NCI-H526 (cell line): ENCODE measurements around the gene ISLR.

ENCODE experiments used
- DNase-seq, 2 experiments: peaks; one replicate each; lab custom pipeline; 2025; lab: John Stamatoyannopoulos, UW

ISLR gene, protein sequence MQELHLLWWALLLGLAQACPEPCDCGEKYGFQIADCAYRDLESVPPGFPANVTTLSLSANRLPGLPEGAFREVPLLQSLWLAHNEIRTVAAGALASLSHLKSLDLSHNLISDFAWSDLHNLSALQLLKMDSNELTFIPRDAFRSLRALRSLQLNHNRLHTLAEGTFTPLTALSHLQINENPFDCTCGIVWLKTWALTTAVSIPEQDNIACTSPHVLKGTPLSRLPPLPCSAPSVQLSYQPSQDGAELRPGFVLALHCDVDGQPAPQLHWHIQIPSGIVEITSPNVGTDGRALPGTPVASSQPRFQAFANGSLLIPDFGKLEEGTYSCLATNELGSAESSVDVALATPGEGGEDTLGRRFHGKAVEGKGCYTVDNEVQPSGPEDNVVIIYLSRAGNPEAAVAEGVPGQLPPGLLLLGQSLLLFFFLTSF

DNA sequence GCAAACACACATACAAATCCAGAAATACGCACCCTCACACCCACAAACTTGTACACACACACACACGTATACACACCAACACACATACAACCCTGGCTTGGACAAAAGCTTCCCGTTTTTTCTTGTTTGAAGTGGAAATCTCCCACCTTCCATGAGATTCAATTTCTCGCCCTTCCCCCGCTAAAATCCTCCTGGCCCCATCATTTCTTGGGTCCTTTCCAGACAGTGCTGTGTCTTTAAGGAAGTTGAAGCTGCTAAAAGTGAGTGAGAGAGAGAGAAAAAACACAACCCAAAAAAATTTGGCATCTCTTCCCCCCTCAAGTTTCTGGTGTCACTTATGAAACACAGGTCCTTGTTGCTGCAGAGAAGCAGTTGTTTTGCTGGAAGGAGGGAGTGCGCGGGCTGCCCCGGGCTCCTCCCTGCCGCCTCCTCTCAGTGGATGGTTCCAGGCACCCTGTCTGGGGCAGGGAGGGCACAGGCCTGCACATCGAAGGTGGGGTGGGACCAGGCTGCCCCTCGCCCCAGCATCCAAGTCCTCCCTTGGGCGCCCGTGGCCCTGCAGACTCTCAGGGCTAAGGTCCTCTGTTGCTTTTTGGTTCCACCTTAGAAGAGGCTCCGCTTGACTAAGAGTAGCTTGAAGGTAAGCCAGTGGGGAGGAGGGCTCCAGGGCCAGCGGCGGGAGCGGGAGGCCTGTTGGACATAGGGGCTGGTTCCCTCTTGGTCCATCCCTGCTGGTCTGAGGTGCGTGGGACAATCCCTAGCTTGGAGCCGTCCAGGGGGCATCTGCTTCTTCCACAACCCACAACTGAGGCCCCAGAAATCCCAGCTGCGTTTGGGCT is at the start of gene ISLR:
Gene ISLR (plus strand): TSS at position 331 of the 839 bp plus-strand sequence. CDS start 1,149 bp downstream, outside the sequence.
- DNase-seq = no peak

DNA sequence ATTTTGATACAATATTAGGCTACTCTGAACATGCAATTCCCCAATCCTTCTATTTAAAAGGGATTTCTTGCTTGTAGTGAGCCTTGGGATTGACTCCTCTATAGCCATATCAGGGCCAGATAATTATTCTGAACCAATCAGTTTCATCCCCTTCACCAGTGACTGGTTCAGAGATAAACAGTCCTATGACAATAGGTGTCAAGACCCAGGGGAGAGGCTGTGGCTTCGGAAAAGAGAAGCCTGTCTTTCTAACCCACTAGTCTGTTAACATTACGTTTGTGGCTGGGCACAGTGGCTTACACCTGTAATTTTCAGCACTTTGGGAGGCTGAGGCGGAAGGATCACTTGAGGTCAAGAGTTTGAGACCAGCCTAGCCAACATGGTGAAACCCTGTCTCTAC is 49.3 kb upstream of the ISLR start:
- DNase-seq = no peak

DNA sequence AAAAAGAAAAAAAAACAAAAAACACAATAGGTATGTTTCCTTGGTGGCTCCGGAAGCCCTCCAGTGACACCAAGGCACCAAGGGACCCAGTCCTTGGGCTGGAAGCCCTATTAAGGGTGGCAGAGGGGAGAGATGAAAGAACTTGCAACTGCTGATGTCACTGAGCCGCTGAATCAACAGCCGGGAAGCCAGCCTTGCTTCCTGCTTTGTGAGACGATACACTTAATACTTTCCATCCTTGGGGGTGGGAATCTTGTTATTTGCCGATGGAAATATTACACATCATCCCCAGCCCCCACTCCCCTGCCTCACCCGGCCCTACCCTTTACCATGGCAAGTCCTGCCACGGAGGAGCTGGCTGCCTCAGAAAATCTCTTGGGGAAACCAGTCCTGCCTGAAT is 48.8 kb upstream of the ISLR start:
- no peak for DNase-seq

DNA sequence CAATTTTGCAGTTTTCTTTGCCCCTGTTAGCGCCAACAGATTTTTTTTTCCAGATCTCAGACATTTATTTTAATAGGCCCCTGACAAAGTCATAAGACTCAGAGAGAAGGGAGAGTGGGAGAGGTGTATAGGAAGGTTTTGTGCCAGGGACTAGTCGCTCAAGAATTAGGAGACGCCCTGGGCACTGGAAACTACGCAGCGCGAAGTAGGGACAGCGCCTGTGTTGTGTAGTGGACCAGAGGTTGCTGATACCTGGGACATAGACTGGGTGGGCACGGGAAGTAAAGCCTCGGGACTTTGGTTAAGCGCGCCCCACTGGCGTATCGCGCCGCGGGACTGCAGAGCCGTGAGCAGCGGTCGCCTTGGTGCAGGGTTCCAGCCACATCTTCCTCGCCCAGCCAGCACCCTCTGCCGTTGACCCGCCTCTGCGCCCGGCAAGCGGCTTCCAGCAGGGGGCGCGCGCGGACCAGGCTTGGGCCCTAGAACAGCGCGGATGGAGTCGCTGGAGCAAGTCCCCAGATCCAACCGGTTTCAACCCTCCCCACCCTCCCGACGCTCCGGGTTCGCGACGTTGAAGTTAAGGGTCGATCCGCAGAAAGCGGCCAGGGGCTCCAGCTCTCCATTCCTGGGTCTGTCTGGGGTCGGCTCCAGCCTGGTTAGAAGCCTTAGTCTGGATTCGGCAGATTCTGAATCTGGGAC is 46.1 kb upstream of the ISLR start:
- DNase-seq = peak; percentile 61 to 91

DNA sequence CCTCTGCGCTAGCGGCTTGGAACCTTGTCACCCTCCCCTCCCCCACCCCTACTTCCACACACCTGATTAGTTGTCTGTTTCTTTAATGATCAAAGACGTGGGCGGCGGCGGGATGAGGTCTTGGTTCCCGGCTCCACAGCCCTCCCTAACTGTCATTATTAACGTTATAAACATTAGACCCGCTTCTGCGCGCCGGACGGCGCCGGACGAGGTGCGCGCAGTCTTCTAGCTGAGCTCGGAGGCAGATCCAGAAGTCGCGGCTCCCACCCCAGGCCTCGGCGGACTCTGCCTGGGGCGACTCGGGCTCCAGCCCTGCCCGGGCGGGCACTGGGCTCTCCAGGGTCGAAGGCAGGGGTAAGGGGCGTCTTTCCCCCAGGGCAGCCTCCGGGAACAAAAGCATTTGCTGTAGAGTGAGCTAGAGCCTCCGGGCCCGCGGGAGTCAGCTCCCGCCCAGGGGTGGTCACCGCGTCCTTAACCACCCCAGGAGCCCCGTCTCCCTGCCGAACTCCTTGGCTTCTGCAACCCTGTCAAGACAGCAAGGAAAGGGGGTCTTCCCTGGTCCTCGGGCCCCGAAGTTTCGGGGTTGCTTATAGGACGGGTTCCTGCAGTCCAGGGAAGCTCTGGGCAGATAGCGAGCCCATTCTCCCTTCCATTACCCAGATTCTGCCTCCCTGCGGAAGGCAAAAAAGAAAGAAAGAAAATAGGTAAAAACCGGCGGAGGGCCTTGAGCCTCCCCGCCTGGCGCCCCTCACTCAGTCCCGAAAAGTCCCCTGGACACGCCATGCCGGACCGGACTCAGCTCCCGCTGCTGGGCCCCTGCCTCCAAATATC is 45.3 kb upstream of the ISLR start:
- peak in 1 of 2 experiments; percentile 48 for DNase-seq

DNA sequence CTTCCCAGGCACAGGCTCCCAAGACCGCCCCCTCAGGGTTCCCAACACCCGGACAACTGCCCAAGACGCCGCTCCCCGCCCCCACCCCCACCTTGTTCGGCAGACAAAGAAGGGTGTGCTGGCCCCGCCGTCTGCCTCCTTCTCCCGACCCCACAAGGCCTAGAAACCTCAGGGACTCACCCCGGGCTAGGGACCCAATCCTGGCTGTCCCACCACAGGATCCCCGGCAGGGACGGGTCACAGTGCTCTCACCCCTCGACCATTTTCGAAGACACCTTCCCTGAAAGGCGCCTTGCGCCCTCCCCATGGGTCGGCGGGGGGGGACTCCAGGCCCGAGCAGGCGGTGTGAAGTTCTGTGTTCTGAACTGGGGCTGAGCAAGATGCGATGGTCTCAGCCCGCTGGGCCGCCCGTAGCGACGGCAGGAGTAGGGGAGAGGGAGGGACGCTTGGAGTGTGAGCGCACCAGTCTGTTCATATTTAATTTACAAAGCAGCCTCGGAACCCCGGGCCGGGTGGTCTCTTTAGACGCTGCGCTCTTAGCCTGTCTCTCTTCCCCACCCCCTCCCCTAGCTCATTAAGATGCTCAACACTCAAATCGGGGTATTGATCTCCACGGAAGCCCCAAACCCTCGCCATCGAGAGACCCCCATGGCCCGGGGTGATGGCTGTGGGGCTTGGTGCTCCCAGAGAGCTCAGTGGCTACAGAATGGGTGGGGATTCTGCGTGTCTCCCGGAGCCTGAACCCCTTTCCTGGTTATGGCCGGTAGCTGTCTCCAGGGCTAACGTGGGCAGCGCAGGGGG is 44.5 kb upstream of the ISLR start:
- DNase-seq = peak in 1 of 2 experiments; percentile 39

DNA sequence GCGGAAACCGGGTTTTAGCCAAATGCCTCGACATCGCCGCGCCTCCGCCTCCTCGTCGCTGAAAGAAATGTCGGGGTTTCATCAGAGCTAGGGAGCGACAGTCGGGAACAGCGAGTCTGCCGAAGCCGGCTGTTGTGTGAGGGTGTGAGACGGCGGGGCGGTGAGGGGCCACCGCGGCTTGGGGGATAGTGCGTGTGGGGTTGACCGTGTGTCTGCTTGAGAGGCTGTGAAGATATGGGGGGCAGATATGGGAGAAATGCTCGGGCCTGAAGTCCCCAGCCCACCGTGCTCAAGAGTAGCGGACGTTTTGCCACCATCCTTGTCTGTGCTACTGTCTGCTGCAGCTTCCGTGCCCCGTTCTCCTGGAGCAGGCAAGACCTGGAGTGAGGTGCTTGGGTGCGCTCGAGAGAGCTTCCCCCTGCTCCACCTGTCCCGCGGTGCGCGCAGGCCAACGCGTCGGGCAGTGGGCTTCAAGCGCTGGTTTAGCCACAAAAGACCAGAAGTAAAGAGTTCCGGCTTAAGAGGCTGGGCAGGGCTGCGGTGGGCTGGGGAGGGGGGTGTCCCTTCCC is 43.8 kb upstream of the ISLR start:
- peak in 1 of 2 experiments; percentile 56 for DNase-seq

DNA sequence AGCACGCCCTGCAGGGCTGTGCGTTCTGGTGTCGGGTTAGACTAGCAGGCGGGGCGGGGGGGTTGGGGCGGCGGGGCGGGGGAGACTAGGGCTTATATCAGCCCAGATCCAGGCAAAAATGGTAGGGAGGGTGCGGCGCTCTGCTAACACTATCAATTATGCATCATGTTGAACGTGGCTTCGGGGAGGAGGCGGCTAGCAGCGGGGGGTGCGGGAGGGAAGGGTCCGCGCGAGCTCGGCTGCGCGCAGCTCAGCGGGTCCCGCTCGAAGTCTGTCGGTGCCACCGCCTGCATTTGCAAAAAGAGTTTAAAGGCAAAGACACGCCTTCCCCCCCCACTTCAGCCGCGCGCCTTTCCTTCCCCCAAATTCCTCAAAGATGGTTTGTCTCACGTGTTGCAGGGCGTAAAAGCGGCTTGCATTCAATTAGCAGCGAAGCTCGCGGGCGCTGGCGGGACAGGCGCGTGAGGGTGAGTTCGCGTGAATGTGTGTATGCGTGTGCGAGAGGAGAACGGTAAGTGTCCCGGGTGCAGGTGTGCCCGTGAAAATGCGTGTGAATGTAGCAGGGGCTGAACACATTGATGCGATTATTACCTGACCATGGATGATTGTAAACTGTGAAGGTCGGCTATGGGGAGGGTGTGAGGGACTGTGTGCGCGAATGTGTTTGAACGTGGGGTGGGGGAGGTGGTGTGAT is 43.2 kb upstream of the ISLR start, which contains the start of gene ISLR2:
Gene ISLR2 (plus strand): TSS at position 432 of the 694 bp plus-strand sequence. CDS start 2,169 bp downstream, outside the sequence.
- DNase-seq = peak in 1 of 2 experiments; percentile 19

DNA sequence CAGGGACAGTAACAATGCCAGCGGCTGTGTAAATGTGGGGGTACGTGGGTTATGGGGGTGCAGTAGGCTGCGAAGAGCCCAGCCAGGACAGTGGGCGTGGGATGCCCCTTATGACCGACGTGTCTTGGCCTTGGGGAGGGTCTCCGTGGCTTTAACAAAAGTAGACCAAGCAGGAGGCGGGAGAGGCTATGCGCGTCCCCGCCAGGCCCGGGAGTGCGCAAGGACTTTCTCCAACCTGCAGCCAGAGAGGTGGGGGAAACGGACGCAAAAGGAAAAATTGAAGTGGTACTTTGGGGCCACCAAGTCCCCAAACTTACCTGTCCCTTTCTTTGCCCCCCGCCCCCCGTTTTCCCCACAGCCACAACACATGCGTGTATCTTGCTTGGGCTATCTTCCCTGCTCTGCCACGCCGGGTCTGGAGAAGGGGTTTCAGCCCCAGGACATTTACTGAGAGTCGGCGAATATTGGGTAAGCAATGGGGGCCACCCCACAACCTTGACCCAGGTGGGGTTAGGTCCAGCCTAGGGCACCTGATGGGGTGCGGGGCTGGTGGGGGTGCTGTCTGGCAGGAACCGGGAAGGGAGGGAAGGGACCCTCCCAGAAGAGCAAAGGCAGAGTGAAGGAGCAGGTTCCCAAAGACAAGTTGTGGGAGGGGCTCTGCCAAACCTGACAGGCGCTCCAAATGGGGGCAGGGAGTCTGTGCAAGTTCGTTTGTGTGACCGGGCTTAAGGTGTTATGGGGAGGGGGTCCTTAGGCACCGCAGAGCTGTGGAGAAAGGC is 42.5 kb upstream of the ISLR start:
- DNase-seq = no peak

DNA sequence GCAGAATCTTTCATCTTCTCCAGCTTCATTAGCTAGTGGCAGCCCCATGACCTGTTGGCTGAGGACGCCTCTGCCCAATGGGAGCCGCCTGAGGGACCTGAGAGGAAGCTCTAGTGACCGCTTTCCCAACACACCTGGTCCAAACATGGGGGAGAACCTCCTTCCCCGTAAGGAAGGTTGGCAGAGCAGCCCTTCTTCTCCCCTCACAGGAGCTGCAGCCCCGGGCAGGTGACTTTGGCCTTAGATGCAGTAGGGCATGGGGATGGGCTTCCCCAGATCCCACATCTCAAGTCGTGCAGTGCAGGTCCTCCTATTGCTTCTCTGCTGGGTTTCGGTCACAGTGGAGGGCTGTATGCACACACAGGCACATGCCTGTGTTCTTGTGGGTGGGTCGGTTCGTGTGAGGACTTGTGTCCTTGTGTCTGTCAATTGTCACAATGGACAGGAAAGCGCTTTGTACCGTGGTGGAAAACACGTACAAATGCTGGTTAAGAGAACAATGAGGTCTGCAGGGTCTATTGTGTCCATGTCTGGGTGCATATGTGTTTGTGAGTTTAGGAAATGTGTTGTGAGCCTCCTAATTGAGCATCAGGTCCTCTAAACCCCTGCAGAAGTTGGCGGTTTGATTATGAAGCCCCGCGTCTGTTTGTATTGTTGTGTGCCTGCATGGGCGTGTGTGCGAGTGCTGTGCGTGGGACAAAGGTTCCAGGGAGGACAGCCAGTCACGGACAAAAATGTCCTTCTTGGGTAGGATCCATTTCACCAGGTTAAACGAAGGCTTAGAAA is 41.7 kb upstream of the ISLR start:
- no peak for DNase-seq

DNA sequence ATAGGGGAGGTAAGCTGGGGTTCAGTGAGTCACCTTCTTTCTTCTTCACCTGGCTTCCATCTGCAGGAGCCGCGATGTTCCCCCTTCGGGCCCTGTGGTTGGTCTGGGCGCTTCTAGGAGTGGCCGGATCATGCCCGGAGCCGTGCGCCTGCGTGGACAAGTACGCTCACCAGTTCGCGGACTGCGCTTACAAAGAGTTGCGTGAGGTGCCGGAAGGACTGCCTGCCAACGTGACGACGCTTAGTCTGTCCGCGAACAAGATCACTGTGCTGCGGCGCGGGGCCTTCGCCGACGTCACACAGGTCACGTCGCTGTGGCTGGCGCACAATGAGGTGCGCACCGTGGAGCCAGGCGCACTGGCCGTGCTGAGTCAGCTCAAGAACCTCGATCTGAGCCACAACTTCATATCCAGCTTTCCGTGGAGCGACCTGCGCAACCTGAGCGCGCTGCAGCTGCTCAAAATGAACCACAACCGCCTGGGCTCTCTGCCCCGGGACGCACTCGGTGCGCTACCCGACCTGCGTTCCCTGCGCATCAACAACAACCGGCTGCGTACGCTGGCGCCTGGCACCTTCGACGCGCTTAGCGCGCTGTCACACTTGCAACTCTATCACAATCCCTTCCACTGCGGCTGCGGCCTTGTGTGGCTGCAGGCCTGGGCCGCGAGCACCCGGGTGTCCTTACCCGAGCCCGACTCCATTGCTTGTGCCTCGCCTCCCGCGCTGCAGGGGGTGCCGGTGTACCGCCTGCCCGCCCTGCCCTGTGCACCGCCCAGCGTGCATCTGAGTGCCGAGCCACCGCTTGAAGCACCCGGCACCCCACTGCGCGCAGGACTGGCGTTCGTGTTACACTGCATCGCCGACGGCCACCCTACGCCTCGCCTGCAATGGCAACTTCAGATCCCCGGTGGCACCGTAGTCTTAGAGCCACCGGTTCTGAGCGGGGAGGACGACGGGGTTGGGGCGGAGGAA is 40.5 kb upstream of the ISLR start:
- peak in 1 of 2 experiments; percentile 39 for DNase-seq

DNA sequence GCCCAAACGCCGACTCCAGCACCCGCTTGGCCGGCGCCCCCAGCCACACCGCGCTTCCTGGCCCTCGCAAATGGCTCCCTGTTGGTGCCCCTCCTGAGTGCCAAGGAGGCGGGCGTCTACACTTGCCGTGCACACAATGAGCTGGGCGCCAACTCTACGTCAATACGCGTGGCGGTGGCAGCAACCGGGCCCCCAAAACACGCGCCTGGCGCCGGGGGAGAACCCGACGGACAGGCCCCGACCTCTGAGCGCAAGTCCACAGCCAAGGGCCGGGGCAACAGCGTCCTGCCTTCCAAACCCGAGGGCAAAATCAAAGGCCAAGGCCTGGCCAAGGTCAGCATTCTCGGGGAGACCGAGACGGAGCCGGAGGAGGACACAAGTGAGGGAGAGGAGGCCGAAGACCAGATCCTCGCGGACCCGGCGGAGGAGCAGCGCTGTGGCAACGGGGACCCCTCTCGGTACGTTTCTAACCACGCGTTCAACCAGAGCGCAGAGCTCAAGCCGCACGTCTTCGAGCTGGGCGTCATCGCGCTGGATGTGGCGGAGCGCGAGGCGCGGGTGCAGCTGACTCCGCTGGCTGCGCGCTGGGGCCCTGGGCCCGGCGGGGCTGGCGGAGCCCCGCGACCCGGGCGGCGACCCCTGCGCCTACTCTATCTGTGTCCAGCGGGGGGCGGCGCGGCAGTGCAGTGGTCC is 39.7 kb upstream of the ISLR start:
- no peak for DNase-seq

DNA sequence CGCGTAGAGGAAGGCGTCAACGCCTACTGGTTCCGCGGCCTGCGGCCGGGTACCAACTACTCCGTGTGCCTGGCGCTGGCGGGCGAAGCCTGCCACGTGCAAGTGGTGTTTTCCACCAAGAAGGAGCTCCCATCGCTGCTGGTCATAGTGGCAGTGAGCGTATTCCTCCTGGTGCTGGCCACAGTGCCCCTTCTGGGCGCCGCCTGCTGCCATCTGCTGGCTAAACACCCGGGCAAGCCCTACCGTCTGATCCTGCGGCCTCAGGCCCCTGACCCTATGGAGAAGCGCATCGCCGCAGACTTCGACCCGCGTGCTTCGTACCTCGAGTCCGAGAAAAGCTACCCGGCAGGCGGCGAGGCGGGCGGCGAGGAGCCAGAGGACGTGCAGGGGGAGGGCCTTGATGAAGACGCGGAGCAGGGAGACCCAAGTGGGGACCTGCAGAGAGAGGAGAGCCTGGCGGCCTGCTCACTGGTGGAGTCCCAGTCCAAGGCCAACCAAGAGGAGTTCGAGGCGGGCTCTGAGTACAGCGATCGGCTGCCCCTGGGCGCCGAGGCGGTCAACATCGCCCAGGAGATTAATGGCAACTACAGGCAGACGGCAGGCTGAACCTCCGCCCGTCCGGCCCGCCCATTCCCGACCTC is 39.0 kb upstream of the ISLR start:
- DNase-seq = peak in 1 of 2 experiments; percentile 66

DNA sequence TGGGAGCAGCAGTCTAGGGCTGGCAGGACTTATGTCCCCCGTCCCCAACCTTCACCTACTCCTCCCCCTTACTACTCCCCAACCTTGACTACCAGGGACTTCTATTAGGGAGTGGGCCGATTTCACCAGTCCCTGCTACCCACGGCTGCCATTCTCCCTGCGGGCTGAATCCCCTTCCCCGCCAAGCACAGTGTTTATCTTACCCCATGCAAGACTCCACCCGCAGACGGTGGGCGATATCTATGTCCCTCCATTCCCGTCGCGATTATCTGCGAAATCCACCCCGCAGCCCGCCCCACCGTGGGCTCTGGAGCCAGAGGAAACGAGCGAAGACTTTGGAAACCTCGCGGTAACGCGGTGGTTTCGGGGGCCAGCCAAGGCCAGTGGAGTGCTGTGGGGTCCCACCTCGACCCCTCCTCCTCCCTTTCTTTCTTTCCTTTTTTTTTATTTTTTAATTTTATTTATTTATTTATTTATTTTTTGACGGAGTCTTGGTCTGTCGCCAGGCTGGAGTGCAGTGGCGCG is 38.4 kb upstream of the ISLR start:
- DNase-seq = no peak

DNA sequence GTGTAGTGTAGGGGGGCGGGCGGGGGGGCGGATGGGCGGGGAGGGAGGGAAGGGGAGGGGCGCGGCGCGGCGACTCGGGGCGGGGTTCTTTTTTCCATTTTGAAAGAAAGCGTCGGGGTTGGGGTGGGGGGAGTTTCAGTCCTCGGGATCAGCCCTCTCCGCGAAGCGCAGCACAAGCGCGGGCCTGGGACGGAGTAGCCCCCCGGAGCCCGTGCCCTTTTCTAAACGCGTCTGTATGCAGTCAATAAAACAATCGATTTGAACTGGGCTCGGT is 37.0 kb upstream of the ISLR start:
- no peak for DNase-seq
